Measurements from ENCODE around the gene ABI1.

DNA sequence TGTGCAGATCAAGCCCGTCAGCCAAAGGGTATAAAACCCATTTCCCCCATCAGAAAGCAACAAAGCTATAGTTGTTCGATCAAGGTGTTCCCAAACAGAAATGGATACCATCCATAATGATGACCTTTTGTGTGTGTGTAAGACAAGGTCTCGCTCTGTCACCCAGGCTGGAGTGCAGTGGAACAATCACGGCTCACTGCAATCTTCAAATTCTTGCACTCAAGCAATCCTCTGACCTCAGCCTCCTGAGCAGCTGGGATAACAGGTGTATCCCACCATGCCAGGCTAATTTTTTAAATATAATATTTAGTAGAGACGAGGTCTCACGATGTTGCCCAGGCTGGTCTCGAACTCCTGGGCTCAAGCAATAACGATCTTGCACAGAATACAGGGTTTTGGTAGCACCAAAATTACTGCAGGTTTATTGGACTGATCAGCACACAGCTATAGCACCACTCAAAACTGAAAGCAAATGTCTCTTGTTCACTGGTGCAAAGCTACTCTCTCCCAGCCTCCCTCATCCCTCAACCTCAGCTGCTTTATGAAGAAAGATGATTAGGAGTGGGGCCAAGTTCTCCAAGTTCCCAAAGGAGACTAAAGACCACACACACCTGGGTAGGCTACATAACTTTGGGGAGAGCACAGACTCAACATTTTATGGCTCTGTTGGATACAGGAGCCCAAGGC is 80.5 kb downstream of the ABI1 start:
- TF ChIP-seq, protein P1, sequence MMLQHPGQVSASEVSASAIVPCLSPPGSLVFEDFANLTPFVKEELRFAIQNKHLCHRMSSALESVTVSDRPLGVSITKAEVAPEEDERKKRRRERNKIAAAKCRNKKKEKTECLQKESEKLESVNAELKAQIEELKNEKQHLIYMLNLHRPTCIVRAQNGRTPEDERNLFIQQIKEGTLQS (CRISPR knock-in tag; conservative IDR thresholded peaks at IDR 0.05), result no peak
- TF ChIP-seq, protein P2, sequence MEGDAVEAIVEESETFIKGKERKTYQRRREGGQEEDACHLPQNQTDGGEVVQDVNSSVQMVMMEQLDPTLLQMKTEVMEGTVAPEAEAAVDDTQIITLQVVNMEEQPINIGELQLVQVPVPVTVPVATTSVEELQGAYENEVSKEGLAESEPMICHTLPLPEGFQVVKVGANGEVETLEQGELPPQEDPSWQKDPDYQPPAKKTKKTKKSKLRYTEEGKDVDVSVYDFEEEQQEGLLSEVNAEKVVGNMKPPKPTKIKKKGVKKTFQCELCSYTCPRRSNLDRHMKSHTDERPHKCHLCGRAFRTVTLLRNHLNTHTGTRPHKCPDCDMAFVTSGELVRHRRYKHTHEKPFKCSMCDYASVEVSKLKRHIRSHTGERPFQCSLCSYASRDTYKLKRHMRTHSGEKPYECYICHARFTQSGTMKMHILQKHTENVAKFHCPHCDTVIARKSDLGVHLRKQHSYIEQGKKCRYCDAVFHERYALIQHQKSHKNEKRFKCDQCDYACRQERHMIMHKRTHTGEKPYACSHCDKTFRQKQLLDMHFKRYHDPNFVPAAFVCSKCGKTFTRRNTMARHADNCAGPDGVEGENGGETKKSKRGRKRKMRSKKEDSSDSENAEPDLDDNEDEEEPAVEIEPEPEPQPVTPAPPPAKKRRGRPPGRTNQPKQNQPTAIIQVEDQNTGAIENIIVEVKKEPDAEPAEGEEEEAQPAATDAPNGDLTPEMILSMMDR (IDR thresholded peaks at IDR 0.05), result no peak
- TF ChIP-seq, protein P3, sequence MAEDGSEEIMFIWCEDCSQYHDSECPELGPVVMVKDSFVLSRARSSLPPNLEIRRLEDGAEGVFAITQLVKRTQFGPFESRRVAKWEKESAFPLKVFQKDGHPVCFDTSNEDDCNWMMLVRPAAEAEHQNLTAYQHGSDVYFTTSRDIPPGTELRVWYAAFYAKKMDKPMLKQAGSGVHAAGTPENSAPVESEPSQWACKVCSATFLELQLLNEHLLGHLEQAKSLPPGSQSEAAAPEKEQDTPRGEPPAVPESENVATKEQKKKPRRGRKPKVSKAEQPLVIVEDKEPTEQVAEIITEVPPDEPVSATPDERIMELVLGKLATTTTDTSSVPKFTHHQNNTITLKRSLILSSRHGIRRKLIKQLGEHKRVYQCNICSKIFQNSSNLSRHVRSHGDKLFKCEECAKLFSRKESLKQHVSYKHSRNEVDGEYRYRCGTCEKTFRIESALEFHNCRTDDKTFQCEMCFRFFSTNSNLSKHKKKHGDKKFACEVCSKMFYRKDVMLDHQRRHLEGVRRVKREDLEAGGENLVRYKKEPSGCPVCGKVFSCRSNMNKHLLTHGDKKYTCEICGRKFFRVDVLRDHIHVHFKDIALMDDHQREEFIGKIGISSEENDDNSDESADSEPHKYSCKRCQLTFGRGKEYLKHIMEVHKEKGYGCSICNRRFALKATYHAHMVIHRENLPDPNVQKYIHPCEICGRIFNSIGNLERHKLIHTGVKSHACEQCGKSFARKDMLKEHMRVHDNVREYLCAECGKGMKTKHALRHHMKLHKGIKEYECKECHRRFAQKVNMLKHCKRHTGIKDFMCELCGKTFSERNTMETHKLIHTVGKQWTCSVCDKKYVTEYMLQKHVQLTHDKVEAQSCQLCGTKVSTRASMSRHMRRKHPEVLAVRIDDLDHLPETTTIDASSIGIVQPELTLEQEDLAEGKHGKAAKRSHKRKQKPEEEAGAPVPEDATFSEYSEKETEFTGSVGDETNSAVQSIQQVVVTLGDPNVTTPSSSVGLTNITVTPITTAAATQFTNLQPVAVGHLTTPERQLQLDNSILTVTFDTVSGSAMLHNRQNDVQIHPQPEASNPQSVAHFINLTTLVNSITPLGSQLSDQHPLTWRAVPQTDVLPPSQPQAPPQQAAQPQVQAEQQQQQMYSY (CRISPR knock-in tag; IDR thresholded peaks at IDR 0.05), result no peak
- TF ChIP-seq SP1 (CRISPR knock-in tag; conservative IDR thresholded peaks at IDR 0.05) (no peak), SMAD3 (CRISPR knock-in tag; IDR thresholded peaks at IDR 0.05; ENCODE audit: borderline replicate concordance) (no peak), ZNF138 (CRISPR knock-in tag; conservative IDR thresholded peaks at IDR 0.05) (no peak), TEAD4 (CRISPR knock-in tag; IDR thresholded peaks at IDR 0.05) (no peak), ELF4 (CRISPR knock-in tag; IDR thresholded peaks at IDR 0.05; ENCODE audit: low read depth) (no peak), FOXK1 (CRISPR knock-in tag; IDR thresholded peaks at IDR 0.05) (no peak), ZNF416 (CRISPR knock-in tag; IDR thresholded peaks at IDR 0.05) (no peak), NR3C1 (CRISPR knock-in tag; conservative IDR thresholded peaks at IDR 0.05; ENCODE audit: low read depth) (no peak)
